Nephron (organoid): Measurements from ENCODE around the gene PEX10.

ENCODE experiments used
- H3K27ac Mint-ChIP-seq, 3 experiments: 2 replicates each; pipeline ENCODE4 v1.8.0; 2020; ENCODE audit warnings: mixed read lengths in 3 of 3, mild to moderate bottlenecking in 2 of 3, moderate library complexity in 1 of 3
- H3K27me3 Mint-ChIP-seq: 2 replicates; pipeline ENCODE4 v1.8.0; 2021; ENCODE audit warnings: low read depth, mild to moderate bottlenecking, moderate library complexity, mixed read lengths
- H3K36me3 Mint-ChIP-seq: 2 replicates; pipeline ENCODE4 v1.8.0; 2020; ENCODE audit warnings: low read depth, mixed read lengths
- H3K4me1 Mint-ChIP-seq: 2 replicates; pipeline ENCODE4 v1.8.0; 2020; ENCODE audit warnings: mixed read lengths
- H3K4me3 Mint-ChIP-seq, 3 experiments: 2 replicates each; pipeline ENCODE4 v1.8.0; 2020; ENCODE audit warnings: mild to moderate bottlenecking in 3 of 3, mixed read lengths in 3 of 3, moderate library complexity in 2 of 3
- H3K9me3 Mint-ChIP-seq: 2 replicates; pipeline ENCODE4 v1.8.0; 2020; ENCODE audit warnings: mixed read lengths
- TF ChIP-seq, protein P1 (sequence below), 3 experiments: fragments of 200-600 bp; sonication (generic); IDR thresholded peaks; one replicate each; pipeline ENCODE4 v1.5.0; 2021; ENCODE audit warnings: antibody characterized with exemption in 3 of 3; ENCODE audit not compliant: unreplicated experiment in 3 of 3

The PEX10 gene

DNA sequence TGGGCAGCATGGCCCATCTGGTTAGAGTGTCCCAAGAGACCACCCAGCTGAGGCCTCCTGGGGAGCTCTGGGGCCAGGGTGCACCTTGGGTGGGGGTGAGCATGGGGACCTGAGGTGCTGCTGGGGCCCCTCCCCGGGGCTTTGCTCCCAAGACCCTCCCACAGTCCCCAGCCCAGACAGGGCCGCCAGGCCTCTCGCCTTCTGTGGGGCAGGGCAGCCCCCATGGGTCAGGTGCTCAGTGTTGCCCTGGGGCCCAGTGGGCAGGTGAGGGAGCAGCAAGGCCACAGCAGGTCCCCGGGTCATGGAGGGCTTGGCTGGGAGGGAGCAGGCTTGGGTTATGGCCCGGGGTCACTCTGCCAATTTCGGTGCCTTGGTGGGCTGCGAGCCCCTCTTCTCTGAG lies 24.5 kb upstream of the PEX10 start:
- Mint-ChIP-seq H3K36me3 (no peaks in the 10 kb centered on the region), H3K27ac (no peak overlapping the region), H3K27me3 (peaks cover 31% of the 10 kb centered on the region), H3K4me1 (no peaks in the 10 kb centered on the region), H3K9me3 (no peaks in the 10 kb centered on the region), H3K4me3 (no peak overlapping the region)
- TF ChIP-seq, protein P1, sequence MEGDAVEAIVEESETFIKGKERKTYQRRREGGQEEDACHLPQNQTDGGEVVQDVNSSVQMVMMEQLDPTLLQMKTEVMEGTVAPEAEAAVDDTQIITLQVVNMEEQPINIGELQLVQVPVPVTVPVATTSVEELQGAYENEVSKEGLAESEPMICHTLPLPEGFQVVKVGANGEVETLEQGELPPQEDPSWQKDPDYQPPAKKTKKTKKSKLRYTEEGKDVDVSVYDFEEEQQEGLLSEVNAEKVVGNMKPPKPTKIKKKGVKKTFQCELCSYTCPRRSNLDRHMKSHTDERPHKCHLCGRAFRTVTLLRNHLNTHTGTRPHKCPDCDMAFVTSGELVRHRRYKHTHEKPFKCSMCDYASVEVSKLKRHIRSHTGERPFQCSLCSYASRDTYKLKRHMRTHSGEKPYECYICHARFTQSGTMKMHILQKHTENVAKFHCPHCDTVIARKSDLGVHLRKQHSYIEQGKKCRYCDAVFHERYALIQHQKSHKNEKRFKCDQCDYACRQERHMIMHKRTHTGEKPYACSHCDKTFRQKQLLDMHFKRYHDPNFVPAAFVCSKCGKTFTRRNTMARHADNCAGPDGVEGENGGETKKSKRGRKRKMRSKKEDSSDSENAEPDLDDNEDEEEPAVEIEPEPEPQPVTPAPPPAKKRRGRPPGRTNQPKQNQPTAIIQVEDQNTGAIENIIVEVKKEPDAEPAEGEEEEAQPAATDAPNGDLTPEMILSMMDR (IDR thresholded peaks at IDR 0.05; ENCODE audit: unreplicated experiment in 3 of 3), result no peak

DNA sequence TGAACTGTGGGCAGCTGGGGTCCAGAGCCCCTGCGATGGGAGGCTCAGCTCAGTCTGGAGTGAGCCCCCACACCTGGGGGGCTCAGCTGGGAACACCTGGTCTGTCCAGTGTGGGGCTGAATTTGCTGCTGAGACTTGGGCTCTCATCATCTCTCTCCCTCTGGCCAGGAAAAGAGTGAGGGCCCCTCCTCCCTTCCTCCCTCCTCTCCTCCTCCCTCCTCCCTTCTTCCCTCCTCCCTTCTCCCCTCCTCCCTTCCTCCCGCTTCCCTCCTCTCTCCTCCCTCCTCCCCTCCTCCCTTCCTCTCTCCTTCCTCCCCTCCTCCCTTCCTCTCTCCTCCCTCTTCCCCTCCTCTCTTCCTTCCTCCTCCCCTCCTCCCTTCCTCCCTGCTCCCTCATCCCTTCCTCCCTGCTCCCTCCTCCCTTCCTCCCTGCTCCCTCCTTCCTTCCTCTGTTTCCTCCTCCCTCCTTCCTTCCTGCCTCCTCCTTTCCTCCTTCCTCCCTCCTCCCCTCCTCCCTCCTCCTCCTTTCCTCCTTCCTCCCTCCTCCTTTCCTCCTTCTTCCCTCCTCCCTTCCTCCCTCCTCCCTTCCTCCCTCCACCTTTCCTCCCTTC lies 23.5 kb upstream of the PEX10 start:
- Mint-ChIP-seq H3K4me1 (no peaks in the 10 kb centered on the region), H3K27ac (no peak overlapping the region), H3K4me3 (no peak overlapping the region), H3K36me3 (no peaks in the 10 kb centered on the region), H3K27me3 (peaks cover 29% of the 10 kb centered on the region), H3K9me3 (no peaks in the 10 kb centered on the region)
- TF ChIP-seq, protein P1 (IDR thresholded peaks at IDR 0.05; ENCODE audit: unreplicated experiment in 3 of 3), result no peak

DNA sequence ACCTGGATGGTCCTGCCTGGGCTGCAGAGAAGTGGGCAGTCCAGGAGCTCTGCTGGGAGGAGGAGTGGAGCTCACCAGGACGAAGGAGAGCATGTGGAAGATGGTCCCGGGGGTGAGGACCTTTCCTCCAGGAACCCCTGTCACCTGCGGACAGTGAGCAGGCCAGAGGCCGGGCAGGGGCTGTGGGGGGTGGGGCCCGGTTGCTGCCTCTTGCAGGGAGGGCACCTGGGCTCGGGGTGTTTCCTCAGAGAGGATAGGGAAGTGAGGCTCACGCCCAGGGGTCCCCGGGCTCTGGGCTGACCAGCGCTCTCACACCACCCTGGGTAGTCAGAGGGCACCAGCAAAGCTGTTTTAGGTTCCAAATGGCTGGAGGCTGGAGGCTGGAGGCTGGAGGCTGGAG lies 22.7 kb upstream of the PEX10 start:
- TF ChIP-seq, protein P1 (IDR thresholded peaks at IDR 0.05; ENCODE audit: unreplicated experiment in 3 of 3), result no peak
- no peaks in the 10 kb centered on the region for H3K36me3 Mint-ChIP-seq

DNA sequence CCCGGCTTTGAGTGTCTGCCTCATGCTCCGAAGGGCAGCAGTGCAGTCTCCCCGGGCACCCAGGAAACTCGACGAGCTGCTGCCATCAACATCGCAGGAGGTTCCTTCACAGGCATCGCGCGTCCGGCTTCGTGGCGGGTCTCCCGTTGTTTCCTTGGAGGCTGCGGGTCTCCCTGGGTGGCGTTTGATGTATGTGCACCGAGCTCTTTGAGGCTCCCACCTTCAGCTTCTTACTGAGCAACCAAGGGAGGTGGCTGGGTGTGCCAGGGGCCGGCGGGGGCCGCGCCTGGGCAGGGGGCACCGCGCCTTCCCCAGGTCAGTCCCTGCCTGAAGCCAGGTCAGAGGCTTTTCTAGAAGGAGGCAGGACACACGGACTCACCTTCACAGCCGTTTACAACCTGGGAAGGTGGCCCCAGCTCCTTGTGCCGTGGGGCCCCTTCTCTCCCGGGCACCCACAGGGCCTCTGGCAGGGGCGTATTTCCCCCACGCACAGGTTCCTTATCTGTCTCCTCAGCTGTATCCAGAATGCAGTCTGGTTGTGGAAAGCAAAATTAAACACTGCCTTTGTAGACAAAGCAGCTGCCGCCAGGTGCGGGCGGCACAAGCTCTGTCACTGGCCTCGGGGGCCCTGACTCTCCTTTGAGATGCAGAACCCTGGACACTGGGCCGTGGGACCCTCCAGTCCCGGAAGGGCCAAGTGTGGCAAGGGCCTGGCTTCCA lies 21.7 kb upstream of the PEX10 start:
- TF ChIP-seq, protein P1 (IDR thresholded peaks at IDR 0.05; ENCODE audit: unreplicated experiment in 3 of 3), result no peak
- Mint-ChIP-seq H3K4me1 (no peaks in the 10 kb centered on the region), H3K27me3 (peaks cover 33% of the 10 kb centered on the region), H3K27ac (no peak overlapping the region), H3K4me3 (no peak overlapping the region), H3K36me3 (no peaks in the 10 kb centered on the region), H3K9me3 (no peaks in the 10 kb centered on the region)

More for the DNA sequence above, 22.7 kb upstream of the PEX10 start:
- Mint-ChIP-seq H3K4me1 (no peaks in the 10 kb centered on the region), H3K27me3 (peaks cover 29% of the 10 kb centered on the region), H3K4me3 (no peak overlapping the region), H3K27ac (no peak overlapping the region), H3K9me3 (no peaks in the 10 kb centered on the region)

DNA sequence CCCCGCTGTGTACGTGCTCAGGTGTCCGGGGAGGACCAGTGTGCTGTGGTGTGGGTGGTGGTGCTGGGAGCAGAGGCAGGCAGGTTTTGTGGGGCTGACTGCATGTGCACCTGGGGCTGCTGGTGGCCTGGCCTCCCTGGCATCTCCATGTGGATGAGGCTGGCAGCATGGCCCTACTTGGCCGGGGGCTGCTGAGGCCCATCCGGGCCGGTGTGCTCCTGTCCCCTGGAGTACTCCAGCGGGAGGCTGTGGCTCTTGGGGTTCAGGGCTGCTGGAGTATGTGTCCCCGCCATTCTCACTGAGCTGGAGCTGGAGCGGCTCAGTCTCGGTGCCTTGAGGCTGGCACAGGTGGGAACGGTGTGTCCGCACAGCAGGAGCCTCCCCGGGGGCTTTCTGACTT lies 20.8 kb upstream of the PEX10 start:
- H3K27ac Mint-ChIP-seq, result no peak overlapping the region
- no peak overlapping the region for H3K4me3 Mint-ChIP-seq

More for the DNA sequence above, 20.8 kb upstream of the PEX10 start:
- H3K36me3 Mint-ChIP-seq, result no peaks in the 10 kb centered on the region
- H3K4me1 Mint-ChIP-seq, result no peaks in the 10 kb centered on the region
- TF ChIP-seq, protein P1 (IDR thresholded peaks at IDR 0.05; ENCODE audit: unreplicated experiment in 3 of 3), result no peak
- peaks cover 33% of the 10 kb centered on the region for H3K27me3 Mint-ChIP-seq
- no peaks in the 10 kb centered on the region for H3K9me3 Mint-ChIP-seq
